ENCODE measurements around the gene GALC. TPM values are rescaled to one million over a fixed set of nuclear protein-coding genes. Genes with fewer than 3 reads are reported as not detected.

The GALC gene
- polyA plus RNA-seq, 1 donor (not counting 4 experiments of a cell fraction or from before 2014, with no cell fraction given): 7.9 TPM

- Histone ChIP-seq H3K9me3 (ENCODE audit: control insufficient read depth, low read depth, low read length) (no peaks in the 10 kb centered on the region), H3K4me3 (ENCODE audit: control insufficient read depth in 2 of 3, extremely low read depth in 1 of 3, insufficient read depth in 2 of 3, low read depth in 1 of 3, low read length in 3 of 3) (no peak overlapping the region), H4K20me1 (ENCODE audit: control insufficient read depth, extremely low read depth, insufficient read depth, low read length) (no peaks in the 10 kb centered on the region), H3K9me1 (ENCODE audit: control insufficient read depth, extremely low read depth, insufficient read depth, low read length) (no peaks in the 10 kb centered on the region), H3K27ac (ENCODE audit: control insufficient read depth, insufficient read depth, low read length) (no peak overlapping the region), H3K4me2 (ENCODE audit: control insufficient read depth, extremely low read depth, insufficient read depth, low read depth, low read length) (no peak overlapping the region), H3K27me3 (ENCODE audit: control insufficient read depth, extremely low read depth, insufficient read depth, low read length) (no peaks in the 10 kb centered on the region), H3K9ac (ENCODE audit: control insufficient read depth, extremely low read depth, insufficient read depth, low read length) (no peak overlapping the region), H3K79me2 (ENCODE audit: control insufficient read depth, insufficient read depth, low read length) (no peaks in the 10 kb centered on the region), H2AFZ (ENCODE audit: control insufficient read depth, low read length) (no peak overlapping the region), H3K36me3 (ENCODE audit: control insufficient read depth in 2 of 2, extremely low read depth in 1 of 2, insufficient read depth in 2 of 2, low read length in 2 of 2) (no peaks in the 10 kb centered on the region), H3K4me1 (ENCODE audit: control insufficient read depth, extremely low read depth, insufficient read depth, low read length) (no peaks in the 10 kb centered on the region)
- TF ChIP-seq EZH2 (IDR thresholded peaks at IDR 0.05; ENCODE audit: low read length): no peak
- no peak for TF ChIP-seq CTCF (optimal IDR thresholded peaks at IDR 0.05 in 1 of 3, IDR thresholded peaks at IDR 0.05 in 1 of 3, conservative IDR thresholded peaks at IDR 0.05 in 1 of 3; ENCODE audit: extremely low read depth in 1 of 3, insufficient read depth in 2 of 3, low read length in 3 of 3)
- FAIRE-seq (no peak), DNase-seq (ENCODE audit: low read depth, low spot score) (no peak)
- dilution Hi-C loops (cut with MboI; ENCODE audit: extremely low pct_ligation_motif_present, low sequenced_read_pairs): no loop called here
These were observed 19.5 kb upstream of the GALC start for GRCh38 chr14:88012495-88012894.

GRCh38 chr14:88010331-88010730, 17.3 kb upstream of the GALC start:
- Histone ChIP-seq H3K27me3 (ENCODE audit: control insufficient read depth, extremely low read depth, insufficient read depth, low read length) (no peaks in the 10 kb centered on the region), H3K9ac (ENCODE audit: control insufficient read depth, extremely low read depth, insufficient read depth, low read length) (no peak overlapping the region), H3K4me3 (ENCODE audit: control insufficient read depth in 2 of 3, extremely low read depth in 1 of 3, insufficient read depth in 2 of 3, low read depth in 1 of 3, low read length in 3 of 3) (no peak overlapping the region), H4K20me1 (ENCODE audit: control insufficient read depth, extremely low read depth, insufficient read depth, low read length) (no peaks in the 10 kb centered on the region), H3K27ac (ENCODE audit: control insufficient read depth, insufficient read depth, low read length) (no peak overlapping the region), H3K79me2 (ENCODE audit: control insufficient read depth, insufficient read depth, low read length) (no peaks in the 10 kb centered on the region), H3K4me1 (ENCODE audit: control insufficient read depth, extremely low read depth, insufficient read depth, low read length) (no peaks in the 10 kb centered on the region), H3K4me2 (ENCODE audit: control insufficient read depth, extremely low read depth, insufficient read depth, low read depth, low read length) (no peak overlapping the region), H2AFZ (ENCODE audit: control insufficient read depth, low read length) (no peak overlapping the region), H3K9me3 (ENCODE audit: control insufficient read depth, low read depth, low read length) (no peaks in the 10 kb centered on the region), H3K36me3 (ENCODE audit: control insufficient read depth in 2 of 2, extremely low read depth in 1 of 2, insufficient read depth in 2 of 2, low read length in 2 of 2) (no peaks in the 10 kb centered on the region), H3K9me1 (ENCODE audit: control insufficient read depth, extremely low read depth, insufficient read depth, low read length) (no peaks in the 10 kb centered on the region)
- no peak for TF ChIP-seq EZH2 (IDR thresholded peaks at IDR 0.05; ENCODE audit: low read length)
- TF ChIP-seq CTCF (optimal IDR thresholded peaks at IDR 0.05 in 1 of 3, IDR thresholded peaks at IDR 0.05 in 1 of 3, conservative IDR thresholded peaks at IDR 0.05 in 1 of 3; ENCODE audit: extremely low read depth in 1 of 3, insufficient read depth in 2 of 3, low read length in 3 of 3): no peak
- FAIRE-seq (no peak), DNase-seq (ENCODE audit: low read depth, low spot score) (no peak)
- dilution Hi-C loops (cut with MboI; ENCODE audit: extremely low pct_ligation_motif_present, low sequenced_read_pairs): no loop called here
